ENCODE measurements around the gene ADAMTS12. TPM values are rescaled to one million over a fixed set of nuclear protein-coding genes. Genes with fewer than 3 reads are reported as not detected.

Gene ADAMTS12
- total RNA-seq, 1 experiment from 2014 or later, result 0.18 TPM

DNA sequence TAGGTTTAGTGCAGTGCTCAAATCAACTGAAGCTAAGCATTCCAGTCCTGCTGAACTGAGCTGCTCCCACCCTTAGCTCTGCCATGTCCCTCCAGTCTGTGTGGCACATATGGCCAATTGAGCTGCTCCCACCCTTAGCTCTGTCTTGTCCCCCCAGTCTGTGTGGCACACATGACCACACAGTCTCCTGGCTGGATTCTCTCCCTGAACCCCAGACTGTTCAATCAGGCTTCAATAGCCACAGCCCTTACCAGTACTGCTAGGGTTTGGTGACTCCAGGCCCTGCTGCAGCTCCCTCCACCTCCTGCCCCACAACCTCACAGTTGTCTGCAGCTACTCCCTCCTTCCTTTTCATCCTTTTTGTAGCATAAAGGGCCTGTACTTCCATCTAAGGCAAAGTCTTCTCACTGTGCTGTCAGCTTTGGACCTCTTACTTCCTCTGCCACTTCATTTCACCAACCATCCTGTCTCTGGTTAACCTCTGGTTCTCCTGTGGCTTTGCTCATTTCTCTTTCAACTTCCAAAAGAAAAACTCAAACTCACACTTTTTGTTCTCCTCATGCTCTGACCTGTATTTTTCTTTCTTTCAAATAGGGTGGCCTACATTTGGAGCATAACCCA, 50.8 kb downstream of the ADAMTS12 start:
- no TSS peak for BruUV-seq (replicated peaks)
- Histone ChIP-seq H3K79me2 (ENCODE audit: low read length) (no peaks in the 10 kb centered on the region), H3K27me3 (ENCODE audit: low read length) (no peaks in the 10 kb centered on the region), H3K4me1 (ENCODE audit: insufficient read depth, low read length) (peaks cover 13% of the 10 kb centered on the region), H3K27ac (ENCODE audit: low read length) (no peak overlapping the region), H3K4me3 (ENCODE audit: low read length) (no peak overlapping the region), H3K9me3 (ENCODE audit: low read length) (no peaks in the 10 kb centered on the region), H3K9ac (ENCODE audit: low read length) (no peak overlapping the region), H2AFZ (ENCODE audit: low read length) (no peak overlapping the region), H3K36me3 (ENCODE audit: low read depth, low read length) (no peaks in the 10 kb centered on the region), H3K9me2 (replicated peaks; ENCODE audit: low read length) (no peaks in the 10 kb centered on the region), H3K4me2 (ENCODE audit: low read length) (no peak overlapping the region), H4K20me1 (ENCODE audit: low read length) (no peaks in the 10 kb centered on the region), H3F3A (ENCODE audit: low read length, unreplicated experiment) (no peaks in the 10 kb centered on the region)
- DNase-seq (no peak), ATAC-seq (no peak)
- TF ChIP-seq, protein P1, sequence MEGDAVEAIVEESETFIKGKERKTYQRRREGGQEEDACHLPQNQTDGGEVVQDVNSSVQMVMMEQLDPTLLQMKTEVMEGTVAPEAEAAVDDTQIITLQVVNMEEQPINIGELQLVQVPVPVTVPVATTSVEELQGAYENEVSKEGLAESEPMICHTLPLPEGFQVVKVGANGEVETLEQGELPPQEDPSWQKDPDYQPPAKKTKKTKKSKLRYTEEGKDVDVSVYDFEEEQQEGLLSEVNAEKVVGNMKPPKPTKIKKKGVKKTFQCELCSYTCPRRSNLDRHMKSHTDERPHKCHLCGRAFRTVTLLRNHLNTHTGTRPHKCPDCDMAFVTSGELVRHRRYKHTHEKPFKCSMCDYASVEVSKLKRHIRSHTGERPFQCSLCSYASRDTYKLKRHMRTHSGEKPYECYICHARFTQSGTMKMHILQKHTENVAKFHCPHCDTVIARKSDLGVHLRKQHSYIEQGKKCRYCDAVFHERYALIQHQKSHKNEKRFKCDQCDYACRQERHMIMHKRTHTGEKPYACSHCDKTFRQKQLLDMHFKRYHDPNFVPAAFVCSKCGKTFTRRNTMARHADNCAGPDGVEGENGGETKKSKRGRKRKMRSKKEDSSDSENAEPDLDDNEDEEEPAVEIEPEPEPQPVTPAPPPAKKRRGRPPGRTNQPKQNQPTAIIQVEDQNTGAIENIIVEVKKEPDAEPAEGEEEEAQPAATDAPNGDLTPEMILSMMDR (conservative IDR thresholded peaks at IDR 0.05; ENCODE audit: low read depth, low read length), result no peak
- CTCF ChIA-PET, result no interaction called here
- POLR2A ChIA-PET (ENCODE audit: unreplicated experiment), result no interaction called here
- intact Hi-C loops (cut with micrococcal nuclease), result no loop called here

DNA sequence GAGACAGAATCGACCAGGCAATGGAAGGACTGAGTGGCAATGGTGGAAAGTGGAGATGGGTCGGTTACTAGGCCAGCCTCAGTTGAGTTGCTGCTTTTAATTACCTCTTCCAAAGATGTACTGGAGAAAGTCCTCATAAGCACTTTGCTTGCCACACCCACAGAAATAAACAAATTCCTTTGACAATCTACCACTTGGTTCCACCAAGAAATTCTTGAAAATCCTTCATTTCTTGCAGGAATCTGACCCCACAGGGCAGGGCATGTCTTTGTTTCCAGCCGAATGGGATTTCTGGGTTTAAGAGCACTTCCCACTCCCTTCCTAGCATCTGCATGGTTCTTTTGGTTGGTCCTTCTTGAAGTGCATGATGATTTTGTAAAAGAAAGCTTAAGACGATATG, 54.5 kb downstream of the ADAMTS12 start:
- CTCF ChIA-PET, result no interaction called here
- no peak overlapping the region for H3K27ac ChIP-seq (ENCODE audit: low read length)
- no peaks in the 10 kb centered on the region for H3K9me2 ChIP-seq (replicated peaks; ENCODE audit: low read length)
- intact Hi-C loops (cut with micrococcal nuclease), result no loop called here
- POLR2A ChIA-PET (ENCODE audit: unreplicated experiment), result no interaction called here
- H3K9ac ChIP-seq (ENCODE audit: low read length), result no peak overlapping the region
- no peaks in the 10 kb centered on the region for H3K36me3 ChIP-seq (ENCODE audit: low read depth, low read length)
- no peak for ATAC-seq
- no peak overlapping the region for H3K4me2 ChIP-seq (ENCODE audit: low read length)
- no peaks in the 10 kb centered on the region for H3K79me2 ChIP-seq (ENCODE audit: low read length)
- H3K27me3 ChIP-seq (ENCODE audit: low read length), result no peaks in the 10 kb centered on the region
- no peak for DNase-seq
- H3K4me1 ChIP-seq (ENCODE audit: insufficient read depth, low read length), result no peaks in the 10 kb centered on the region
- no peak overlapping the region for H3K4me3 ChIP-seq (ENCODE audit: low read length)
- H4K20me1 ChIP-seq (ENCODE audit: low read length), result no peaks in the 10 kb centered on the region
- TF ChIP-seq, protein P1 (conservative IDR thresholded peaks at IDR 0.05; ENCODE audit: low read depth, low read length), result no peak
- TF ChIP-seq EZH2 (IDR thresholded peaks at IDR 0.05; ENCODE audit: low read length, unreplicated experiment) (no peak), EZH2phosphoT487 (IDR thresholded peaks at IDR 0.05; ENCODE audit: borderline replicate concordance, low read length) (no peak)
- no TSS peak for BruUV-seq (replicated peaks)
- H3F3A ChIP-seq (ENCODE audit: low read length, unreplicated experiment), result no peaks in the 10 kb centered on the region
- no peak overlapping the region for H2AFZ ChIP-seq (ENCODE audit: low read length)
- no peaks in the 10 kb centered on the region for H3K9me3 ChIP-seq (ENCODE audit: low read length)

DNA sequence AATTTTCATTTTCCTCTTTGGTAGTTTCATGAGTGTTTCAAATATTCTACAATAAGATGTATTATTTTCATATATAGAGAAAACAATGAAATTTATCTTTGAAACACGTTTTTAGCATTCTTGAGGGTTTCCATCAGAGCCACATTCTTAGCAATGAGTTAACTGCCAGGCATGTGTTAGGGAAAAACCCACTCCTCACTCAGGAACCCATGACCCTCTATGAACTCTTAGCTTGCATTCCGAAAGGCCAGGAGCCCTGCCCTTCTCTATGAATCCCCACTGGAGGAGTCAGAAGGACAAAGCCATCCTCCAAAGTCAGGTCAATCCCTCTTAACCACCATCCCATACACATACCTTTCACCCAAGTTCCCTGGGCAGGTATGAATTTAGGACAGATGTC, 57.5 kb downstream of the ADAMTS12 start:
- Histone ChIP-seq H3K4me2 (ENCODE audit: low read length) (no peak overlapping the region), H3K36me3 (ENCODE audit: low read depth, low read length) (no peaks in the 10 kb centered on the region), H3F3A (ENCODE audit: low read length, unreplicated experiment) (no peaks in the 10 kb centered on the region), H3K9me3 (ENCODE audit: low read length) (no peaks in the 10 kb centered on the region), H4K20me1 (ENCODE audit: low read length) (no peaks in the 10 kb centered on the region), H3K4me3 (ENCODE audit: low read length) (no peak overlapping the region), H3K27ac (ENCODE audit: low read length) (no peak overlapping the region), H3K27me3 (ENCODE audit: low read length) (no peaks in the 10 kb centered on the region), H2AFZ (ENCODE audit: low read length) (no peak overlapping the region), H3K4me1 (ENCODE audit: insufficient read depth, low read length) (no peaks in the 10 kb centered on the region; the same call in 1 of the 2 replicates), H3K79me2 (ENCODE audit: low read length) (no peaks in the 10 kb centered on the region), H3K9me2 (replicated peaks; ENCODE audit: low read length) (no peaks in the 10 kb centered on the region), H3K9ac (ENCODE audit: low read length) (no peak overlapping the region)
- ChIA-PET CTCF (no interaction called here), POLR2A (ENCODE audit: unreplicated experiment) (no interaction called here)
- intact Hi-C loops (cut with micrococcal nuclease), result no loop called here
- ATAC-seq (no peak), DNase-seq (no peak)
- TF ChIP-seq, protein P1 (conservative IDR thresholded peaks at IDR 0.05; ENCODE audit: low read depth, low read length), result no peak
- TF ChIP-seq EZH2 (IDR thresholded peaks at IDR 0.05; ENCODE audit: low read length, unreplicated experiment) (no peak), EZH2phosphoT487 (IDR thresholded peaks at IDR 0.05; ENCODE audit: borderline replicate concordance, low read length) (no peak)
- no TSS peak for BruUV-seq (replicated peaks)
